ENCODE measurements around the gene CORO2A. TPM values are rescaled to one million over a fixed set of nuclear protein-coding genes. Genes with fewer than 3 reads are reported as not detected.
A peak's percentile ranks its signal among the peaks of the same experiment; 100 is the strongest.

CORO2A gene
- total and polyA plus RNA-seq, 2 of the 13 experiments (the other 11 are each of a cell fraction or from before 2014, with no cell fraction given), result 14.4 to 15.3 TPM

GRCh38 chr9:98142182-98142907 is 50.1 kb downstream of the CORO2A start (continued):
- TF ChIP-seq TCF7 (IDR thresholded peaks at IDR 0.05; ENCODE audit: low read depth), result no peak
- no peak for TF ChIP-seq MED13 (CRISPR knock-in tag; IDR thresholded peaks at IDR 0.05)
- TF ChIP-seq ZNF280B (CRISPR knock-in tag; IDR thresholded peaks at IDR 0.05; ENCODE audit: borderline replicate concordance), result no peak
- no peak for TF ChIP-seq SYNCRIP (IDR thresholded peaks at IDR 0.05; ENCODE audit: insufficient read depth, low read depth, low read length)
- no peak for TF ChIP-seq HMG20A (CRISPR knock-in tag; IDR thresholded peaks at IDR 0.05; ENCODE audit: borderline replicate concordance)
- no peak for TF ChIP-seq ZNF724P (CRISPR knock-in tag; IDR thresholded peaks at IDR 0.05; ENCODE audit: borderline replicate concordance)
- no peak for TF ChIP-seq MED8 (CRISPR knock-in tag; IDR thresholded peaks at IDR 0.05; ENCODE audit: insufficient replicate concordance)
- no peak for TF ChIP-seq ZNF607 (CRISPR knock-in tag; IDR thresholded peaks at IDR 0.05; ENCODE audit: borderline replicate concordance)
- TF ChIP-seq ATF7 (IDR thresholded peaks at IDR 0.05), result no peak
- no peak for TF ChIP-seq ATF7 (CRISPR knock-in tag; IDR thresholded peaks at IDR 0.05)
- no peak for TF ChIP-seq KDM2A (CRISPR knock-in tag; IDR thresholded peaks at IDR 0.05; ENCODE audit: borderline replicate concordance, low read depth)
- TF ChIP-seq EED (CRISPR knock-in tag; IDR thresholded peaks at IDR 0.05), result no peak
- TF ChIP-seq ZNF501 (CRISPR knock-in tag; IDR thresholded peaks at IDR 0.05), result no peak
- no peak for TF ChIP-seq GLMP (CRISPR knock-in tag; IDR thresholded peaks at IDR 0.05; ENCODE audit: borderline replicate concordance)
- no peak for TF ChIP-seq ZNF557 (CRISPR knock-in tag; IDR thresholded peaks at IDR 0.05)
- TF ChIP-seq ZMYM2 (CRISPR knock-in tag; IDR thresholded peaks at IDR 0.05), result peak; percentile 59; the same call in 1 of the 2 replicates
- TF ChIP-seq RERE (CRISPR knock-in tag; IDR thresholded peaks at IDR 0.05; ENCODE audit: low read depth), result no peak
- no peak for TF ChIP-seq NR3C1 (CRISPR knock-in tag; IDR thresholded peaks at IDR 0.05)
- no peak for TF ChIP-seq JUND (CRISPR knock-in tag; IDR thresholded peaks at IDR 0.05)
- TF ChIP-seq CCDC6 (CRISPR knock-in tag; IDR thresholded peaks at IDR 0.05), result no peak
- peak; percentile 56; the same call in 1 of the 2 replicates for TF ChIP-seq ZMYM4 (CRISPR knock-in tag; IDR thresholded peaks at IDR 0.05)
- TF ChIP-seq ZNF773 (CRISPR knock-in tag; IDR thresholded peaks at IDR 0.05; ENCODE audit: borderline replicate concordance), result no peak
- TF ChIP-seq KLF6 (CRISPR knock-in tag; IDR thresholded peaks at IDR 0.05), result no peak
- no peak for TF ChIP-seq PTBP1 (IDR thresholded peaks at IDR 0.05; ENCODE audit: low read depth, low read length, poor library complexity, severe bottlenecking)

All from HepG2 (cell line).